Sciatic nerve (tissue), 2 donors: ENCODE results near the gene RCCD1. TPM values are rescaled to one million over a fixed set of nuclear protein-coding genes. Genes with fewer than 3 reads are reported as not detected.
"Not testable (repeated sequence)": the region's sequence is repeated elsewhere in the genome, so short reads cannot be mapped to it uniquely, and the experiment has no call there.

Experiments used
- ATAC-seq: fragments of 200-7000 bp; cut with Tn5 transposase; one replicate; pipeline ENCODE4 v1.9.1; 2020; ENCODE audit warnings: mild to moderate bottlenecking, moderate library complexity
- DNase-seq: peaks from one replicate; pipeline ENCODE4 v3.0.0-alpha.2; 2020; ENCODE audit warnings: low spot score
- intact Hi-C: fragments of 100-400 bp; cut with DNase I; formaldehyde crosslinking; loops from one replicate; pipeline ENCODE4 v1.14.2; 2022
- total RNA-seq: library from RNA; stranded (reverse); fragmentation: NEBNext Ultra II Directional; extraction: Animal tissue kit (Norgen Biotek cat#: 25700); gene quantifications from one replicate; pipeline ENCODE4 v1.2.1, GENCODE V29; 2021
- donor health status: DM: no; HTN: no; CAD: no.
- donor health status: DM: no; HTN: no; CAD: no.

Gene RCCD1
- total RNA-seq, 1 donor from 2014 or later = 12.4 TPM

DNA sequence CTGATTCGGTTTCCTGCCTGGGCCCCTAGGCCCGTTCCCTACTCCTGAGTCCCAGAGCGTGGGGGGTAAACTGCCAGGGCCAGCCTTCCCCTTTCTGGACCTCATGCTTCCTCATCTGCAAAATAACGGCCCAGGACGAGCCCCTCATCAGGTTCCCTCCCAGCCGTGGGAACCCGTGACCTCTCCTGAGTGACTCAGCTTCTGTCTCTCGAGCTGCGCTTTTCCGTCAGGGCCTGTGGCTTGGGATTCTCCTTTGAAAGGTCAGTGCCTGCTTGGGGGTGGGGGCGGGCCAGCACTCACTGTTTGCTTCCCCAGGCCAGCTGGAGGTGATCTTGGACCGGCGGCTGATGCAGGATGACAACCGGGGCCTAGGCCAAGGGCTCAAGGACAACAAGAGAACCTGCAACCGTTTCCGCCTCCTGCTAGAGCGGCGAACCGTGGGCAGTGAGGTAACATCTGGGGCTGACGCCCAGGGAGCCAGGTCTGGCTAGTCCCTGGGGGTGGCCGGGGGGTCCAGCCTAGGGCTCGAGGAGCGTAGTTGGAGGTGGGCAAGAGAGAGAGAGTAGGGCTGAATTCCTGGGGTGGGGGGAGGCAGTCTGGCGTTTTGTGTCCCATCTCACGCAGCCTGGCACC, 38.8 kb upstream of the RCCD1 start:
- DNase-seq = peak; percentile 70
- intact Hi-C loops = no loop called here
- peak; percentile 46 for ATAC-seq

DNA sequence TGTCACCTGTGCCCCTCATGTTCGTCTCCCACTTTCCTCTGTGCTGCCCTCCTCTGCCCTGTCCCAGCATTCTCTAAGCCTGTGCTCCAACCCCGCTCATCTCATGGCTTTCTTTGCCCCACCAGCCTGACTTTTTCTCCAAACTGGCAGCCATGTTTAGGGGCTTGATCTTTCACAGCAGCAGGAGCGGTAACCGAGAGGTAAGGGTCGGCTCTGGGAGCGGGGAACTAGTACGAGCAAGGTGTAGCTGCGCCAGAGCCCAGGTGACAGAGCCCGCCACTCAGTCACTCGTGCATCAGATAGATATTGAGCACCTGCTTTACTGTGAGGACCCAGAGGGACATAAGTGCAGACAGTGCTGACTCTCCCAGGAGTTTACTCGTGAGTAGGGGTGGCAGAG, 38.2 kb upstream of the RCCD1 start:
- intact Hi-C loops = no loop called here

DNA sequence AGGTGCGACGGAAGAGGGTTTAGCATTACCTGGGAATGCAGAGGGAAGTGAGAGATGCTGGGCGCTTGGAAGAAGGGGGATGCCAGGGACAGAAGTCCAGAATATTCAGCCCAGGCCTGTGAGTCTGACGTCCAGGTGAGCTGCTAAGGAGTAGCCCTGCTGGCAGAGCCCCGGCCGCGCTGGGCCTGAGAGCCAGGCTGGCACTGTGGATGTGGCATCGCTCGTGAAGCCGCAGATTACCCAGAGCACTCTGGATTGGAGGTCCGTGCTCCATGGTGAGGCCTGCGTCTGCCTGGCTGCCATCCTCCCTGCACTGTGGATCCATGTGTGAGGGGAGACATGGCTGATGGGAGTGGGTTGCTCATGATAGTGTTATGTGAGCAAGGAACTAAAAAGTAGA, 37.1 kb upstream of the RCCD1 start:
- intact Hi-C loops = no loop called here
- DNase-seq (no peak), ATAC-seq (no peak)

More for the DNA sequence above, 38.2 kb upstream of the RCCD1 start:
- ATAC-seq = no peak
- DNase-seq = no peak

DNA sequence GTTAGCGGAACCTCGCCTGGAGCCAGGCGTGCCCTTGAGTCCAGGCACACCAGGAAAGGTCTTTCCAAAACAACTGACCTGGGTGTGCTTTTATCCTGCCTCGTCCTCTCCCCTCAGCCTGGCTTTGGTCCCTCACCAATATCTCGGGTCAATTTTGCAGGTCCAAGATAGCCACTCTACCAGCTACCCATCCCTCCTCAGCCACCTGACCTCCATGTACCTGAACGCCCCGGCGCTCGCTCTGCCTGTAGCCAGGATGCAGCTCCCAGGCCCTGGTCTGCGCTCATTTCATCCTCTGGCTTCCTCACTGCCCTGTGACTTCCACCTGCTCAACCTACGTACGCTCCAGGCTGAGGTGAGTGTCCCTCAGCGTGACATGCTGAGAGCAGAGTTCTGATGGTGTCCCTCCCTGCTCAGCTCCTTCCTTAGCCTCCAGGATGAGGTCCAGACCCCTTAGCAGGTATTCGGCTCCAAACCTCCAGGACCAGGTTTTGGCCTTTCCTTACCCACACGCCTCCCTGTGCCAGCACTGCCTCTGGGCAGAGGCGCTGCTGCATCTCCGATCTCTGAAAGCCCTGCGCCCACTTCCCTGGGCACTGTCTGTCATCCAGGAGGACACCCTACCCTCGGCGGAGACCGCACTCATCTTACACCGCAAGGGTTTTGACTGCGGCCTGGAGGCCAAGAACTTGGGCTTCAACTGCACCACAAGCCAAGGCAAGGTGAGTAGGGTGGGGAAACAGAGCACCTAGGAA, 36.5 kb upstream of the RCCD1 start:
- ATAC-seq = no peak

DNA sequence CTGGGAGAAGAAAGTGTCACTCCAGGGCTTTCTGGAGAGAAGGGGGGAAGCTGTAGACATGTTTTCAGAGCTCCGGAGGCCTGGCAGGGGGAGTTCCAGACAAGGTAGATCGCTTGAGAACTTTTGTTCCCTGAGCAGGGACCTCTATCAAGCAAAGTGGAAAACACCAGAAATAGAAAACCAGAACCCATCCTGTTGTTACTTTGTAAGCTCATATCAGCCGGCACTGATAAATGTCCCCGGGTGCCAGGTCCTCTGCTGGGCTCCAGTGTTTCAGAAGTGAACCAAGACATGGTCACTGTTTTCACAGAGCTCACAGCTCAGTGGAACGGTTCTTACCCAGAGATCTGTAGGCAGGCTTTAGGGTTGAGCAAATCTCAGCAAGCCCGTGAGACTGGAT, 35.8 kb upstream of the RCCD1 start:
- no peak for ATAC-seq
- intact Hi-C loops = no loop called here
- no peak for DNase-seq

More for the DNA sequence above, 36.5 kb upstream of the RCCD1 start:
- no peak for DNase-seq
- intact Hi-C loops = no loop called here

DNA sequence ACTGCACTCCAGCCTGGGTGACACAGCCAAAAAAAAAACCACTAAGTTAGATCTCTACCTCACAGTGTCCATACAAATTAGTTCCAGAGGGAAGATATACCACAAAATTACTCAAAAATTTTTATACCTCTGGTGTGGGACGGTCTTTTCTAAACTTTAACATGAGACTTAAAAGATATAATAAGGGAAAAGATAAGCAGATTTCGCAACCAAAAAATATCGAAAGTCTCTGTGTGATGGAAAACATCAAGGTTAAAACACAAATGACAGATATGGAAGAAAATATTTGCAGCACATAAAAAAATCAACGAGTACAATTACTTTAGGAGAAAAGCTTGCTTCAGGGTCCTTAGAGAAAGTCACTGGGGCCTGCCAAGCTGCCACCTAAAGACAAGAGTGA, 32.8 kb upstream of the RCCD1 start:
- ATAC-seq = no peak
- DNase-seq = no peak
- intact Hi-C loops = no loop called here

DNA sequence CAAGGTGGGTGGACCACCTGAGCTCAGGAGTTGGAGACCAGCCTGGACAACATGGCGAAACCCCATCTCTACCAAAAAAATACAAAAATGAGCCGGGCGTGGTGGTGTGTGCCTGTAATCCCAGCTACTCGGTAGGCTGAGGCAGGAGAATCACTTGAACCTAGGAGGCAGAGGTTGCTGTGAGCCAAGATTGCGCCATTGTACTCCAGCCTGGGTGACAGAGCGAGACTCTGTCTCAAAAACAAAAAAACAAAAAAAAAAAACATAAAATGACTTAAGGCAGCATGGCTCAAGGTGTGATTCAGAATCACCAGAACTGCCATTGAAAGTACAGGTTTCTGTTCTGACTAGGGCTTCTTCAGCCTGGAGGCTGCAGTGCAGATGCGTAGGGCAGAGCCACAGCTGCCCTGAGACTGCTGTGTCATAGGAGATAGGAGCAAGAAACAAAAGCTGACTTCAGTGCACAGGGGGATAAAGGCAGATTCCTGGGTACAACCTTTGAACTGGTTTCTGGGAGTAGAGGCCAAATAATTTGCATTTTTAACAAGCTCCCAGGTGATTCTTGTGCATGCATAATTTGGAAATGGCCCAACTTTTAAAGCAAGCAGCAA, 31.9 kb upstream of the RCCD1 start:
- ATAC-seq, intact Hi-C loops, DNase-seq: not testable (repeated sequence)

DNA sequence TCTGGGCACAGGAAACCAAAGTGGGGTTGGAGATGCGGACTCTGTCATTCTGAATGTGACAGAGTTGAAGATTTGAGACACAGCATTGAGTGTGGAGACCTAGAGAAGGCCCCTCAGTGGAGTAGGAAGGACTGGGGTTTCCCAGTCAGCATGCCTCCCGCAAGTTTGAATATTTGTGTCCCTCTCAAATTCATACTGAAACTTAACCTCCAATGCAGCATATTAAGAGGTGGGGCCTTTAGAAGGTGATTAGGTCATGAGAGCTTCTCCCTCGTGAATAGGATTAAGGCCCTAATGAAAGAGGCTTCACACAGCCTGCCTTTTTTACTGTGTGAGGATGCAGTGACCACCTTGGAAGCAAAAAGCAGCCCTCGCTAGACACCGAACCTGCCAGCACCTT, 30.3 kb upstream of the RCCD1 start:
- intact Hi-C loops = no loop called here
- DNase-seq = no peak
- no peak for ATAC-seq

DNA sequence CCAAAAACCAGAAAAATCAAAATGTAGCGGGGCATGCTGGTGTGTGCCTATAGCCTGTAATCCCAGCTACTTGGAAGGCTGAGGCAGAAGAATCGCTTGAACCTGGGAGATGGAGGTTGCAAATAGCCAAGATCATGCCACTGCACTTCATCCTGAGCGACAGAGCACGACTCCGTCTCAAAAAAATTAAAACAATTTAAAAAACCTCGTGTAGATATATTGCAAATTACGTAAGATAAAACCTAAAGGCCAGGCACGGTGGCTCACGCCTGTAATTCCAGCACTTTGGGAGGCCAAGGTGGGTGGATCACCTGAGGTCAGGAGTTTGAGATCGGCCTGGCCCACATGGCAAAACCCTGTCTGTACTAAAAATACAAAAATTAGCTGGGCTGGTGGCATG, 27.9 kb upstream of the RCCD1 start:
- ATAC-seq, intact Hi-C loops, DNase-seq: not testable (repeated sequence)

DNA sequence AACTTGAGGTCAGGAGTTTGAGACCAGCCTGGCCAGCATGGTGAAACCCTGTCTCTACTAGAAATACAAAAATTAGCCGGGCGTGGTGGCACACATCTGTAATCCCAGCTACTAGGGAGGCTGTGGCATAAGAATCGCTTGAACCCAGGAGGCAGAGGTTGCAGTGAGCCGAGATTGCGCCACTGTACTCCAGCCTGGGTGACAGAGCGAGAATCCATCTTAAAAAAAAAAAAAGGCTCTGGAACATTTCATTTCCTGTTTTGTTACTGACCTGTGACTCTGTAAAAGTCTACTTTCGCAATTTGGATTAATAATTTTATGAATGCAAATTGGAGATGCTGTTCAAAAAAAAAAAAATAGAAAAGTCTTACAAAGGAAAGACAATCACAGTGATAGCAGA, 26.6 kb upstream of the RCCD1 start:
- intact Hi-C loops, DNase-seq, ATAC-seq: not testable (repeated sequence)

DNA sequence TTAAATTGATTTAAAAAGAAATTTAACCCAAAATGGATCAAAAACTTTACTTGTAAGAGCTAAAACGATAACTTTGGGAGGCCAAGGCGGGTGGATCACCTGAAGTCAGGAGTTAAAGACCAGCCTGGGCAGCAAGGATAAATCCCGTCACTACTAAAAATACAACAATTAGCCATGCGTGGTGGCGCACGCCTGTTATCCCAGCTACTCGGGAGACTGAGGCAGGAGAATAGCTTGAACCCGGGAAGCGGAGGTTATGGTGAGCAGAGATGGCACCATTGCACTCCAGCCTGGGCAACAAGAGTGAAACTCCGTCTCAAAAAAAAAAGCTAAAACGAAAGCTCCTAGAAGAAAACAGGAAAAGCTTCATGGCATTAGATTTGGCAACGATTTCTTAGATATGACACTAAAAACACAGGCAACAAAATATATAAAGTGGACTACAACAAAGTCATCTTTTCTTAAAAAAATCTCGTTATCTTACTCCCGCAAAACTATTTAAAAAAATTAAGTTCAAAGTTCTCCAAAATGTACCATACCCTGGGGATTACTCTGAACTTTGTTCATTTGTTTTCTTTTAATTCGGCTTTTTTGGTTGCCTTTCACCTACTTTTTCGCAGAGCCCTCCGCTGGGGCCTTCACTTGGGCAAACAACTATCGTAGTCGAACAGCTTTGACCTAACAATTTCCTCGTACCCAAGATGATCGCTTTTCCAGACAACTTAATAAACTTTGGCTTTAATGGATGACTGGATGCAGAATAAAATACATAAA, 25.3 kb upstream of the RCCD1 start:
- intact Hi-C loops = no loop called here
- ATAC-seq = peak; percentile 0
- peak; percentile 52 for DNase-seq

DNA sequence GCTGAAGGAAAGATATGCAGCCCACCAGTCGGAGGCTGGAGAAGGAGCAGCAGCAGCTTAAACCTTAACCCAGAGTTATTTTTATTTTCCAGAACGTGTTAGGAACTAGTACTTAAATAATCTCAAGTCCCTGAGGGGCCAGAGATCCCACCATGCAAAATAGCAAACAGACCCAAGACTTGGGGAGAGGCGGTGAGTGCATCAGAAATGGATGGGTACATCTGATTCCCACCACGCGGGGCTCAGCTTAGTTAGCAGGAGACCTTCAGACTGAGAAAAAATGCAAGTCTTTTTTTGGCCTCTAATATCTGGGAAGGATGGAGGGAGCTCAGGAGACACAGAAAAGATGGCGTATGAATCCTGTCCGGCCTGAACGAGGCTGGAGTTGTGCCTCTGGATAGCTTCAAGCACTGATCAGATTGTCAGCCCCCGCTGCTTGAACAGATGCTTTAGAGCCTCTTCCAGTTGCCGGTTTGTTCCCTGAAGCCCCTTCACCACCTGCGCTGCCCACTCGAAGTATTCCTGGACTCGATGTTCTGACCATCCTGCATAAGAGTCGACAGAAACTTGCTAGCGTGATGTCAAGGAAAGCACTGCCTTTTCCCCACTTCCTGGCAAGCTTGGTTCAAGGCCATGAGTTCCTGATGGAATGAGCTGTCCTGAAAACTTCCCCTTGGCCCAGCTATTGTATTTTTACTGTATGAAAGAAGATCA, 23.7 kb upstream of the RCCD1 start:
- ATAC-seq (no peak), DNase-seq (peak; percentile 59)
- intact Hi-C loops = no loop called here

DNA sequence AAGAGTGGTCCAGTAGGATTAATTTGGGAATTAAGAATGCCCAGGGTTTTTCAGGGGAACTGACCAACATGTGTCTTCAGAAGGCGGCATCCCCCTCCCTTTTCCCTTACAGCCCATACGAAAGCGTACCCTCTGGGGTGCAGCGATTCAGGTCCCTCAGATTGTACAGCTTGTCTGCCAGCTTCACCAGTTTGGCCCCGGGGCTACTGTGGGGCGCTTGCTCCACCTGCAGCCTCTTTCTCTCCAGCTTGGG, 23.2 kb upstream of the RCCD1 start:
- no peak for ATAC-seq
- intact Hi-C loops = no loop called here

DNA sequence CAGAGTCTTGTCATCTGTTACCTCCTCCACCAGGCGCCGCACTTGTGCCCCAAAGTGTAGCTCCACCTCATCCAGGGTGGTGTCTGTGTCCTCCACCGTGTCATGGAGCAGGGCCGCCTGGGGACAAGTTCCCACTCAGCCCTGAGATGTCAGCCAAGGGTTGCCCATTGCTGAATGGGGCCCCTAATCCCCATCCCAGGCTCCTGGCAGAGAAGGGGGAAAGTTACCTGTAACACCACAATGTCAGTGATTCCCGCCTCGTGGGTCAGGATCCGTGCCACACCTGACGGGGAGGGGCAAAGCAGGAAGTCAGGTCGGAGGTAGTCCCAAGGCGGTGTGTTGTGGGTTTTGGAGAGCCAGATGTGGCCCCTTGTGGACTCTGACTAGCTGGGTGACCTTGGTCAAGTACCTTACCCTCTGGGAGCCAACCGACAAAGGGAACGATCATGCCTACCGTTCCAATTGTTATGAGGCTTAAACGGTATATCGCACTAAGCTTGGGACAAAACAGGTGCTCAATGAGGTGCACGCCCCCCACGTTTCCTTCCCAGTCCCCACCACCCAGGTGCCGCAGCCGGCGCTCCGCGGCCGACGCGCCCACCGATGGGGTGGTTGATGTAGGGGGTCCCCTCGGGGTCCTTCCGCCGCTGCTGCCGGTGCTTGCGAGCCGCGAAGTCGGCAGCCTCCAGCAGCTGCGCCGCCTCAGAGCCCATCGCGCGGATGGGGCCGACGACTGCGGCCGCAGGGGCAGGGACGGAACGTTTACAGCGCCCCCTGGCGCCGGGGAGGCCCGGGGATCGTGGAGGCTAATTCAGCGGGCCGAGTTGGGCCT, 22.6 kb upstream of the RCCD1 start, which contains the start of gene HDDC3:
HDDC3 (minus strand) TSS at position 722 of the 832 bp plus-strand sequence; CDS start at position 713, 9 bp downstream.
- DNase-seq = peak; percentile 96
- peak; percentile 63 for ATAC-seq
- intact Hi-C loops = no loop called here

More for the DNA sequence above, 23.2 kb upstream of the RCCD1 start:
- DNase-seq = no peak

DNA sequence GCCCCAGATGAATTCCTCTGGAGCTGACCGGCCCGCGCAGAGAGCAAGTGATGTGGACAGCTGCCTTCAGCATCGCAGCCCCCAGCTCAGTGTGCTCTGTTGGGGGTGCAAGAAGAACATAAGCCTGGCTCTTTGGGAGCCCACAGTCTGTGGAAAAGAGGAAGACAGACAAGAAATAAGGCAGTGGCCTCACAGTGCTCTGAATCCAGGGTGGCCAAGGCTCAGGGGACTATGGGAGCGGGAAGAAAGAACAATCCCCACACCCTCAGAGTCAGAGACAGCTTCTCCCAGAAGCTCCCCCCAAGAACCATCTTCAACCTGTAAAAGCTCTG, 22.1 kb upstream of the RCCD1 start:
- no peak for ATAC-seq
- intact Hi-C loops = no loop called here

DNA sequence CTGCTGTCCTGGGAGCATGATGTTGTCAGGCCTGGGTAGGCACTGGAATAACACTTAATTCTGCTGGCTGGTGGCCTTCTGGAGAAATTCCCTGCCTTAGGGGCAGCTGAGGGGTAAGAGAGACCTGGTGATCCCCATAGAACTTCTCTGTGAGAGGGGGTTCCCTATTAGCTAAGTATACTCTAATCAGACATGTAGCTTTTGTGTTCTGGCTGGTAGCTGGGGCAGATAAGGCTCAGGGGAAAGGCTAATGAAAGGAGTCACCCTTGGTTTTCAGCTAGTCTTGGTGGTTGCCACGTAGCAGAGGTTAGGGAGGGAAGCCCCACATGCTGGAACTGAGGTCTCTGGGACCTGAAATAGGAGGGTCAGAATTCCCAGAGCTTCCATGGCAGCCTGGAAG, 21.4 kb upstream of the RCCD1 start:
- DNase-seq (no peak), ATAC-seq (no peak)
- intact Hi-C loops = no loop called here

More for the DNA sequence above, 22.1 kb upstream of the RCCD1 start:
- no peak for DNase-seq

DNA sequence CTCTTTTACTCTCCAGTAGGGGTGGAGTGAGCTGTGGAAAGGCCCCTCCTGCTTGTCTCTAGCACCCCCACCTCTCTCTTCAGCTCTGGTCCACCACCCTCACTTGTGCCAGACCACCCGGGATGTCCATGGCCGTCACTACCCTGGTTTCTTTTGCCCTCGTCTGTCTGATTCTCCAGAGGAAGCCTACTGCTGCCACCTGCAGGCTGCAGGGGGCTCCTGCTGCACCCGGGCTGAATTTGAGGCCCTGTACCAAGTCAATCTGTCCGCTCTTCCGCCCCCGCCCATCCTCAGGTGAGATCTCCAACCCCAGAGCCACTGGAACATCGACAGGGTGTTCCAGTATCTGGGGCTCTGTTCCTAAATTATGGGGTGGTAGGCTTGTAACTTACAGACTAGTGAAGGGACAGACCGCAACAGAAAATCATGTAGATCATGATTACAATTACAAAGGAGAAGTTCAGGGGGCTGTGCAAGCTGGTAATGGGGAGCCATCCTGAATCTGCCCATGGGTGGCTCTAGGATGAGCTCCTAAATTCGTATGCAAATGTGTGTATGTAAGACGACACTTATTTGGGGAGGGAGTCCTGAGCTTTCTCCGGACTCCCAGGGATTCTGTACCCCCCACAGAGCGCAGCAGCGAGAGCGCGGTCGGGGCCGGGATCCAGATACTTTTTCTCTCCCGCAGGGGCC, 20.3 kb upstream of the RCCD1 start:
- intact Hi-C loops = loop anchor here (2.0 kb wide), 1 partner anchor 32 kb away; the partner anchor contains the start of gene MAN2A2
- ATAC-seq (peak; percentile 71), DNase-seq (peak; percentile 93)
